Suppressor macrophage treated with lipopolysaccharide for 4 hours (primary cell): ENCODE measurements around the gene RASGEF1B.
"Not testable (repeated sequence)": the region's sequence is repeated elsewhere in the genome, so short reads cannot be mapped to it uniquely, and the experiment has no call there.

Experiments
- DNase-seq: peaks from one replicate; pipeline ENCODE4 v3.0.0-alpha.2; 2020

RASGEF1B gene

GRCh38 chr4:81495345-81495744 is 23.6 kb upstream of the RASGEF1B start:
- no peak for DNase-seq

GRCh38 chr4:81494031-81494431 is 22.3 kb upstream of the RASGEF1B start:
- DNase-seq: peak; percentile 92

GRCh38 chr4:81492606-81493230 is 21.0 kb upstream of the RASGEF1B start:
- DNase-seq: peak; percentile 51

- peak; percentile 93 for DNase-seq
Observed at GRCh38 chr4:81491943-81492342, 20.2 kb upstream of the RASGEF1B start.

- peak; percentile 73 for DNase-seq
Observed at GRCh38 chr4:81490403-81491160, 18.9 kb upstream of the RASGEF1B start.

- no peak for DNase-seq
Observed at GRCh38 chr4:81486502-81486901, 14.8 kb upstream of the RASGEF1B start.

GRCh38 chr4:81485310-81485980 is 13.7 kb upstream of the RASGEF1B start:
- no peak for DNase-seq

- DNase-seq: peak; percentile 79
Observed at GRCh38 chr4:81482326-81482725, 10.6 kb upstream of the RASGEF1B start.

- DNase-seq: no peak
Observed at GRCh38 chr4:81481151-81481550, 9.4 kb upstream of the RASGEF1B start.

GRCh38 chr4:81479573-81479972 is 7.9 kb upstream of the RASGEF1B start:
- not testable (repeated sequence) for DNase-seq

- peak; percentile 29 for DNase-seq
Observed at GRCh38 chr4:81473331-81474265, 1.9 kb upstream of the RASGEF1B start.

- DNase-seq: peak; percentile 72
Observed at GRCh38 chr4:81472281-81473182, 825 bp upstream of the RASGEF1B start.

GRCh38 chr4:81471298-81471587 is 464 bp downstream of the RASGEF1B start:
- DNase-seq: peak; percentile 28

GRCh38 chr4:81470456-81471297 is 1.0 kb downstream of the RASGEF1B start:
- DNase-seq: peak; percentile 90

GRCh38 chr4:81469781-81470455 is 1.8 kb downstream of the RASGEF1B start:
- DNase-seq: peak; percentile 55

- DNase-seq: peak; percentile 27
Observed at GRCh38 chr4:81468678-81469077, 3.0 kb downstream of the RASGEF1B start.

GRCh38 chr4:81467672-81467964 is 4.1 kb downstream of the RASGEF1B start:
- DNase-seq: no peak

- peak; percentile 93 for DNase-seq
Observed at GRCh38 chr4:81466841-81467671, 4.7 kb downstream of the RASGEF1B start.
